Kidney (tissue), 14 donors: ENCODE measurements around the gene ADAM21. TPM values are rescaled to one million over a fixed set of nuclear protein-coding genes. Genes with fewer than 3 reads are reported as not detected.
"Not testable (repeated sequence)": the region's sequence is repeated elsewhere in the genome, so short reads cannot be mapped to it uniquely, and the experiment has no call there.

ENCODE experiments used
- DNase-seq, 5 donors: peaks; one replicate each; pipeline ENCODE4 v3.0.0-alpha.2; 2013 to 2020
- FAIRE-seq: peaks from 2 replicates; lab custom pipeline; 2012; peaks lifted over from hg19 to GRCh38; lab: Jason Lieb, UNC
- H3K27ac ChIP-seq, 2 donors: one replicate each; pipeline ENCODE4 v1.7.0; 2013; ENCODE audit warnings: low read depth in 2 of 2, low read length in 2 of 2, inconsistent platforms in 1 of 2
- H3K27me3 ChIP-seq: one replicate; pipeline ENCODE4 v1.7.1; 2013; ENCODE audit warnings: low read length, inconsistent platforms; ENCODE audit not compliant: control insufficient read depth, insufficient read depth
- H3K36me3 ChIP-seq, 3 donors: one replicate each; pipeline versions ENCODE4 v1.7.0 to v1.7.1; 2013; ENCODE audit warnings: low read length in 3 of 3, control low read depth in 1 of 3, inconsistent platforms in 1 of 3; ENCODE audit not compliant: insufficient read depth in 3 of 3, control insufficient read depth in 2 of 3
- H3K4me1 ChIP-seq, 3 donors: one replicate each; pipeline versions ENCODE4 v1.7.0 to v1.7.1; 2013; ENCODE audit warnings: low read length in 3 of 3, inconsistent platforms in 1 of 3, low read depth in 1 of 3; ENCODE audit not compliant: control insufficient read depth in 2 of 3, insufficient read depth in 2 of 3
- H3K4me3 ChIP-seq, 3 donors: one replicate each; pipeline versions ENCODE4 v1.7.0 to v1.8.1; 2013; ENCODE audit warnings: low read length in 3 of 3, control low read depth in 1 of 3, inconsistent platforms in 1 of 3
- H3K9ac ChIP-seq, 3 donors: one replicate each; pipeline versions ENCODE4 v1.7.0 to v1.7.1; 2013; ENCODE audit warnings: low read length in 3 of 3, control low read depth in 1 of 3, inconsistent platforms in 1 of 3
- H3K9me3 ChIP-seq, 3 donors: one replicate each; pipeline versions ENCODE4 v1.7.0 to v1.7.1; 2013; ENCODE audit warnings: low read length in 3 of 3, control low read depth in 1 of 3, inconsistent platforms in 1 of 3; ENCODE audit not compliant: control insufficient read depth in 2 of 3, insufficient read depth in 1 of 3
- intact Hi-C: fragments of 100-400 bp; cut with DNase I; formaldehyde crosslinking; loops from one replicate; pipeline ENCODE4 v1.11.1; 2022
- polyA plus RNA-seq: library from polyadenylated mRNA; stranded (reverse); fragments of 350-450 nt; fragmentation: Illumina TruSeq; extraction: RNeasy Lipid Tissue Mini Kit (QIAGEN cat#74804); gene quantifications from one replicate; pipeline ENCODE4 v1.2.3, GENCODE V29; 2014; ENCODE audit warnings: low read depth, low replicate concordance; ENCODE audit not compliant: insufficient read depth
- total RNA-seq: library from RNA; stranded (reverse); fragmentation: NEBNext Ultra II Directional; extraction: Animal tissue kit (Norgen Biotek cat#: 25700); gene quantifications from one replicate; pipeline ENCODE4 v1.2.1, GENCODE V29; 2021
- TF ChIP-seq, protein P1 (sequence below): IDR thresholded peaks from 3 replicates; pipeline ENCODE4 v1.5.1; 2012; ENCODE audit warnings: mild to moderate bottlenecking, moderate library complexity, borderline replicate concordance; ENCODE audit not compliant: insufficient read depth; ENCODE audit errors: extremely low read depth
- donor health status: control.
- donor health status: control.
- donor health status: control.
- donor health status: control.
- donor health status: control.
- donor health status: DM: yes; HTN: yes; CAD: no.
- donor health status: Normal renal cell carcinoma (clear cell type).

The ADAM21 gene
- total and polyA plus RNA-seq, 2 donors from 2014 or later: 0.13 to 0.28 TPM

GRCh38 chr14:70454731-70455130, 2.8 kb downstream of the ADAM21 start:
- Histone ChIP-seq H3K4me3 (no peak overlapping the region), H3K27me3 (no peaks in the 10 kb centered on the region), H3K9me3 (no peaks in the 10 kb centered on the region), H3K4me1 (no peaks in the 10 kb centered on the region), H3K9ac (no peak overlapping the region), H3K36me3 (no peaks in the 10 kb centered on the region), H3K27ac (no peak overlapping the region)
- FAIRE-seq: no peak
- no peak for DNase-seq
- TF ChIP-seq, protein P1, sequence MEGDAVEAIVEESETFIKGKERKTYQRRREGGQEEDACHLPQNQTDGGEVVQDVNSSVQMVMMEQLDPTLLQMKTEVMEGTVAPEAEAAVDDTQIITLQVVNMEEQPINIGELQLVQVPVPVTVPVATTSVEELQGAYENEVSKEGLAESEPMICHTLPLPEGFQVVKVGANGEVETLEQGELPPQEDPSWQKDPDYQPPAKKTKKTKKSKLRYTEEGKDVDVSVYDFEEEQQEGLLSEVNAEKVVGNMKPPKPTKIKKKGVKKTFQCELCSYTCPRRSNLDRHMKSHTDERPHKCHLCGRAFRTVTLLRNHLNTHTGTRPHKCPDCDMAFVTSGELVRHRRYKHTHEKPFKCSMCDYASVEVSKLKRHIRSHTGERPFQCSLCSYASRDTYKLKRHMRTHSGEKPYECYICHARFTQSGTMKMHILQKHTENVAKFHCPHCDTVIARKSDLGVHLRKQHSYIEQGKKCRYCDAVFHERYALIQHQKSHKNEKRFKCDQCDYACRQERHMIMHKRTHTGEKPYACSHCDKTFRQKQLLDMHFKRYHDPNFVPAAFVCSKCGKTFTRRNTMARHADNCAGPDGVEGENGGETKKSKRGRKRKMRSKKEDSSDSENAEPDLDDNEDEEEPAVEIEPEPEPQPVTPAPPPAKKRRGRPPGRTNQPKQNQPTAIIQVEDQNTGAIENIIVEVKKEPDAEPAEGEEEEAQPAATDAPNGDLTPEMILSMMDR: no peak
- intact Hi-C loops: no loop called here

DNA sequence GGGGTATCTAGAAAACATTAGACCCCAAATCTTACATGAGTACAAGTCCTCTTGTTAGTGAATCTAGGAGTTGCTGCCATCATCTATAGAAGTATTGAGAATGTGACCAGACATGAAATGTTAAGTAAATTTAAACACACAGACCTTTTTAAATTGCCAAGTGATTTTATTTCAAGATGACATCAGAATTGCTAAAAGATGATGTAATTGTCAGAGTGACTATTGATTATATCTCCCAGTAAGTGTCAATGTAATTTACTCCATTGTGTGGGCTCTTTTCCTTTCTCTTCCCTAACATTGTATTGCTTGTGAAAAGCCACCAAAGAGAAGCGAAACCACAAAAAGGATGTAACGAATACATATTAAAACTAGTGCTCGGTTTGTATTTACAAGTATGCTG, 16.8 kb downstream of the ADAM21 start:
- H3K27ac ChIP-seq: no peak overlapping the region
- DNase-seq (no peak), FAIRE-seq (no peak)
- no peaks in the 10 kb centered on the region for H3K9me3 ChIP-seq
- H3K36me3 ChIP-seq: no peaks in the 10 kb centered on the region
- H3K27me3 ChIP-seq: no peaks in the 10 kb centered on the region
- no peak overlapping the region for H3K9ac ChIP-seq
- TF ChIP-seq, protein P1: no peak
- no peak overlapping the region for H3K4me3 ChIP-seq
- no peaks in the 10 kb centered on the region for H3K4me1 ChIP-seq
- intact Hi-C loops: no loop called here

DNA sequence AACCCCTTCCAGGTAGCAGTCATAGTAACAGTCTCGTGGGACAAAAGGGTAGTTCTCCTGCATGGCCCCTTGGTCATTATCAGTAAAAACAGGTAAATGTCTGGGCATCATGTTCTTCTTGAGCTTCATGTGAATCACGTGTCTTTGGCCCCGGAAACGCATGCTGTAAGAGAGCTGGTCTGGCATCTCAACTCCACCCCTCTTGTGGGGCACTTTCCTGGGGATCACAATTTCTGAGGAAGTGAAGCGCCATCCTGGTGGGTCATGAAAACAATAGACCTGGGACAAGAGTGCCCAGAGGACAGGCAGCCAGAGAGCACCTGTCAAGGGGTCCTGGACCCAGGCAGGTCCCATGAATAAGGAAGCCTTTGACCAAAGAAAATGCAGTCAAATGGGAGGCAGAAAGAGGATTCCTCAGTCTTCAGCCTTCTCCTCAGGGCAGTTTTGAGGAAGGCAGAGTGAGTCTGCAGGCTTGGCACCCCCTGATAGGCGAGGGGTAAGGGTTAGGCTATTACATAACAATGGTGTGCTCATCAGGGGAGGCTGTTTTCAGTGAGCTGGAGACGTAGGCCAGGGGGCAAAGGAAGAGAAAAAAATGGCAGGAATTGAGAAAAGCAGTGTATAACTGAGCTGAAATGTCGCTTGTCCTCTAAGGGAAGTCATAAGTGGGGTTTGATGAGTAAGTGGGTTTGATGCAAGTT, 19.0 kb downstream of the ADAM21 start:
- DNase-seq, H3K36me3 ChIP-seq, H3K27ac ChIP-seq, H3K27me3 ChIP-seq, H3K4me1 ChIP-seq, FAIRE-seq, H3K9ac ChIP-seq, intact Hi-C loops, H3K9me3 ChIP-seq, H3K4me3 ChIP-seq: not testable (repeated sequence)

DNA sequence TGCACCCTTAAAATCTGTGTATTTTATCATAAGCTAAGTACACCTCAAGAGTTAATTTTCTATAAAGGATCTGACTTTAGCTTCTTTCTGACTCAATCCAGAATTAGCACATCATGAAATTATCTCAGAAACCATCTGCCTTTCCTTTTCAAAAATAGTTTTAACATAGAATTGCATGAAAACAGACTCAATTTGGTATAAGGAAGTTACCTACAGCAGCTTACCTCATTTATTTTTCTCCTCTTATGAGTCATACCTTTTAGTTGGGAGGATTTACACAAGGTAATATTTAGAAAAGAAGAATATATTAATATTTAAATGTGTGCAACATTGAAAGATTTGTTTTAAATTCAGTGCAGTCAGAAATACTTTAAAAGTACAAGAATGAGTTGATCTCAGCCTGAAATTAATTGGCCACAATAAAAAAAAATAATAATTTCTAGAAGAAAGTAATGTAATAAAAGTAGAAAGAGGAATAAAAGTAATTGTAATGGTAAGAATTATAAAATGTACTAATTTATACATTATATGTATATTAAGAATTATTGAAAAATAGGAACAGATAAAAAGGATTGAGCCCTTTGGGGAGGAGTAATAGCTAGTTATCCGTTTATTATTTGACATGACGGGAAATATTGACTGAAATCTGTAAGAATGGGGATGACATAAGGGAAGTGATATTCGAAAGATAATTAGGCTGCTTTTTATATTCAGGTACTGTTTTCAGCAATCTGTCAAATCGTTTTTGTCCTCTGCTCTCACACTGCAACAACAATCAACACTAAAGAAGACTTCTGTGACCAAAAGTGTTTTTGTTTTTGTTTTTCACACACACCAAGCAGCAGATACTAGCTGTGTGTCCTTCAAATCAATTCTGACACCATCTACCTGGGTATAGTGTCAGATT, 20.5 kb downstream of the ADAM21 start:
- Histone ChIP-seq H3K4me3 (no peak overlapping the region), H3K9ac (no peak overlapping the region), H3K27me3 (no peaks in the 10 kb centered on the region), H3K27ac (no peak overlapping the region), H3K9me3 (no peaks in the 10 kb centered on the region), H3K36me3 (no peaks in the 10 kb centered on the region), H3K4me1 (no peaks in the 10 kb centered on the region)
- intact Hi-C loops: no loop called here
- TF ChIP-seq, protein P1: no peak
- peak; percentile 70 for FAIRE-seq
- no peak for DNase-seq
